ENCODE data around the gene AKAP1. TPM values are rescaled to one million over a fixed set of nuclear protein-coding genes. Genes with fewer than 3 reads are reported as not detected.

AKAP1 gene
- total RNA-seq, 4 donors from 2014 or later, result 78.6 to 154 (median 95.4) TPM

- H3K4me1 ChIP-seq, result no peaks in the 10 kb centered on the region
- no peak for ATAC-seq
- H3K27me3 ChIP-seq, result no peaks in the 10 kb centered on the region
- WGBS, 2 donors (ENCODE audit: low coverage in 1 of 2), result 90 to 91% methylated on average over 3 of the region's 3 CpGs
- no peaks in the 10 kb centered on the region for H3K9me3 ChIP-seq
- no peak overlapping the region for H3K4me3 ChIP-seq
- no peak overlapping the region for H3K27ac ChIP-seq
- H3K36me3 ChIP-seq, result no peaks in the 10 kb centered on the region
- TF ChIP-seq POLR2AphosphoS5 (IDR thresholded peaks at IDR 0.05) (no peak), CTCF (IDR thresholded peaks at IDR 0.05) (no peak), EP300 (IDR thresholded peaks at IDR 0.05) (no peak), POLR2A (IDR thresholded peaks at IDR 0.05) (no peak)
These were observed 80.7 kb downstream of the AKAP1 start for GRCh38 chr17:57165754-57166153.

DNA sequence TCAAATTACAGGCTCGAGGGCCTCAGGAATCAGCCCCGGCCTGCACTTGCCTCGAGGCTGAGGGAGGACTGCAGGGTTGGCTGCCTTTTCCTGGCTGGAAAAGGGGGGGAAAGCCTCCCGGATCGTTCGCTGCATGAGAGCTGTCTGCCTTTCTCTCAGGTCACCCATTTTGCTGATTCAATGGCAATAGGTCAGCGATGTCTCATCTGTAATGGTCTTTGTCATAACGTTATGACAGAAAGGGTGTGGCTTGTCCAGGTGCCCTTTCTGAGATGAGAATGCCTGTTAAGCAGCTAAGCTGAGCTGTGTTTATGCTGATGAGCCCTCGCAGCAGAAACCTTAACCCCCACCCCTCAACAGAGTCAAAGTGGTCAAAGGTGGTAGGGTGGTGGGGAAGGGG, 81.8 kb downstream of the AKAP1 start:
- H3K27me3 ChIP-seq, result no peaks in the 10 kb centered on the region
- no peaks in the 10 kb centered on the region for H3K36me3 ChIP-seq
- no peak overlapping the region for H3K27ac ChIP-seq
- ATAC-seq, result no peak
- WGBS, 2 donors (ENCODE audit: low coverage in 1 of 2), result 20 to 55% methylated on average over 1 to 4 of the region's 9 CpGs
- no peak overlapping the region for H3K4me3 ChIP-seq
- no peaks in the 10 kb centered on the region for H3K4me1 ChIP-seq
- H3K9me3 ChIP-seq, result no peaks in the 10 kb centered on the region
- no peak for TF ChIP-seq POLR2A (IDR thresholded peaks at IDR 0.05)
- TF ChIP-seq CTCF (IDR thresholded peaks at IDR 0.05), result no peak
- no peak for TF ChIP-seq EP300 (IDR thresholded peaks at IDR 0.05)
- no peak for TF ChIP-seq POLR2AphosphoS5 (IDR thresholded peaks at IDR 0.05)

DNA sequence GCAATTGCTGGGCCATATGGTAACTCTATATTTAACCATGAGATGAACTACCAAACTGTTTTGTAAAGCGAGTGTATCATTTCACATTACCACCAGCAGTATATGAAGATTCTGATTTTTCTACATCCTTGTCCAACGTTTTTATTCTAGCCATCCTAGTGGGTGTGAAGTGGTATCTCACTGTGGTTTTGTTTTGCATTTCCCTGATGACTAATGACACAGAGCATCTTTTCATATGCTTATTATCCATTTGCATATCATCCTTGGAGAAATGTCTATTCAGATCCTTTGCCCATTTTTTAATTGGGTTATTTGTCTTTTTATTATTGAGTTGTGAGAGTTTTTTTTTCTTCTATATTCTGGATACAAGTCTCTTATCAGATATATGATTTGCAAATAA, 83.6 kb downstream of the AKAP1 start:
- H3K4me1 ChIP-seq, result no peaks in the 10 kb centered on the region
- no peak overlapping the region for H3K4me3 ChIP-seq
- no peak for ATAC-seq
- H3K36me3 ChIP-seq, result no peaks in the 10 kb centered on the region
- 51 to 57% methylated on average over 2 of the region's 2 CpGs for WGBS, 2 donors (ENCODE audit: low coverage in 1 of 2)
- H3K27me3 ChIP-seq, result peaks cover 5% of the 10 kb centered on the region
- H3K9me3 ChIP-seq, result no peaks in the 10 kb centered on the region
- TF ChIP-seq POLR2AphosphoS5 (IDR thresholded peaks at IDR 0.05), result no peak
- TF ChIP-seq POLR2A (IDR thresholded peaks at IDR 0.05), result no peak
- H3K27ac ChIP-seq, result no peak overlapping the region

DNA sequence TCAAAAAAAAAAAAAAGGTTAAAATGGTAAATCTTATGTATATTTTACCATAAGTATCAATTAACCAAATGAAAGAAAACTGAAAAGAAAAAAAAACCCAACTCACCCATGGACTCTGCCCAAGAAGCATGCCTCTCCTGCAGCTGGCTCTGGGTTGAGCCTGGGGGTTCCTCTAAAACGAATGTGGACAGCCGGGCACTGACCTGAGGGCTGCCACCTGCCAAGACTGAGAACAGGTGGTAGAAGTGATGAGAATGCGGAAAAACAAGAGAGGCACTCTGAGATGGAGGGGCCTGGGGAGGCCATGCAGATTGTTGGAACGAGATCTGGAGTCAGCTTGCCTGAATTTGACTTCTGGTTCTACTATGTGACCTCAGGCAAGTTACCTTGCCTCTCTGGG, 85.8 kb downstream of the AKAP1 start:
- H3K9me3 ChIP-seq, result no peaks in the 10 kb centered on the region
- H3K27ac ChIP-seq, result no peak overlapping the region
- no peaks in the 10 kb centered on the region for H3K4me1 ChIP-seq
- H3K36me3 ChIP-seq, result no peaks in the 10 kb centered on the region
- TF ChIP-seq CTCF (IDR thresholded peaks at IDR 0.05), result no peak
- no peak for TF ChIP-seq POLR2AphosphoS5 (IDR thresholded peaks at IDR 0.05)
- no peak for TF ChIP-seq EP300 (IDR thresholded peaks at IDR 0.05)
- TF ChIP-seq POLR2A (IDR thresholded peaks at IDR 0.05), result no peak
- ATAC-seq, result no peak
- peaks cover 5% of the 10 kb centered on the region for H3K27me3 ChIP-seq
- H3K4me3 ChIP-seq, result no peak overlapping the region
- 62 to 64% methylated on average over 4 of the region's 4 CpGs for WGBS, 2 donors (ENCODE audit: low coverage in 1 of 2)

Other genes starting within 250 kb of the AKAP1 start
- 10 to 100 TPM; 10.1 to 36.6 (median 20.6) TPM for gene TRIM25, start 171.2 kb upstream of the AKAP1 start, total RNA-seq
- 10 to 100 TPM in 3 of 4 donors, 1 to 10 TPM in 1; 10.0 to 16.9 (median 10.9) TPM for gene COIL, start 124.2 kb upstream of the AKAP1 start, total RNA-seq
- gene SCPEP1, start 107.1 kb upstream of the AKAP1 start, total RNA-seq, result 100 to 1,000 TPM in 1 of 4 donors, 10 to 100 TPM in 3; 84.5 to 104 (median 94.1) TPM
- gene MSI2, start 171.3 kb downstream of the AKAP1 start, total RNA-seq, result 10 to 100 TPM; 27.3 to 50.4 (median 36.8) TPM

All from gastroesophageal sphincter (tissue), 4 donors.